OCI-LY3 (cell line): ENCODE measurements around the gene RHBG.
A peak's percentile ranks its signal among the peaks of the same experiment; 100 is the strongest.

Source experiments
- H2AFZ ChIP-seq: fragments of 200-600, 300-600 bp; shearing (Covaris generic); 2 replicates; pipeline ENCODE4 v1.6.0; 2014; ENCODE audit warnings: antibody characterized with exemption, low read depth, low read length
- H3K27ac ChIP-seq: fragments of 200-600, 300-600 bp; sonication (generic); 2 replicates; pipeline ENCODE4 v1.5.1; 2014; ENCODE audit warnings: mild to moderate bottlenecking, low read length, moderate library complexity, mixed read lengths
- H3K27me3 ChIP-seq: fragments of 200-600, 300-600 bp; sonication (generic); 2 replicates; pipeline ENCODE4 v1.6.1; 2014; ENCODE audit warnings: low read depth, low read length, mixed read lengths
- H3K36me3 ChIP-seq: fragments of 200-600, 300-600 bp; sonication (generic); replicated peaks from 2 replicates; pipeline ENCODE3; 2014; ENCODE audit warnings: low read depth, low read length, mixed read lengths
- H3K4me1 ChIP-seq: fragments of 300-600, 200-600 bp; sonication (generic); 2 replicates; pipeline ENCODE4 v1.6.1; 2014; ENCODE audit warnings: low read length, mixed read lengths
- H3K4me2 ChIP-seq: fragments of 200-600, 300-600 bp; sonication (generic); 2 replicates; pipeline ENCODE4 v1.6.1; 2014; ENCODE audit warnings: low read length, mixed read lengths
- H3K4me3 ChIP-seq: fragments of 300-600, 200-600 bp; sonication (generic); 2 replicates; pipeline ENCODE4 v1.5.1; 2014; ENCODE audit warnings: antibody characterized with exemption, mild to moderate bottlenecking, low read length, moderate library complexity
- H3K79me2 ChIP-seq: fragments of 300-600, 200-600 bp; shearing (Covaris generic); 2 replicates; pipeline ENCODE4 v1.6.1; 2014; ENCODE audit warnings: mild to moderate bottlenecking, low read length, mixed read lengths
- H3K9ac ChIP-seq: fragments of 300-600, 200-600 bp; shearing (Covaris generic); 2 replicates; pipeline ENCODE4 v1.6.0; 2014; ENCODE audit warnings: mild to moderate bottlenecking, low read length, moderate library complexity
- H3K9me3 ChIP-seq: fragments of 200-600, 300-600 bp; shearing (Covaris generic); 2 replicates; pipeline ENCODE4 v1.6.1; 2014; ENCODE audit warnings: low read length, mixed read lengths; ENCODE audit not compliant: insufficient read depth
- H4K20me1 ChIP-seq: fragments of 200-600, 300-600 bp; sonication (generic); 2 replicates; pipeline ENCODE4 v1.6.1; 2016; ENCODE audit warnings: low read length, mixed read lengths; ENCODE audit not compliant: insufficient read depth
- EZH2phosphoT487 ChIP-seq: fragments of 200-600 bp; shearing (Covaris generic); IDR thresholded peaks from 2 replicates; pipeline ENCODE4 v1.6.1; 2018; ENCODE audit warnings: antibody characterized with exemption, mixed run types, low read depth
- TF ChIP-seq, protein P1 (sequence below): fragments of 200-600, 300-600 bp; sonication (generic); IDR thresholded peaks from 2 replicates; pipeline ENCODE4 v1.5.1; 2014; ENCODE audit warnings: antibody characterized with exemption, low read length, low read depth

The RHBG gene

DNA sequence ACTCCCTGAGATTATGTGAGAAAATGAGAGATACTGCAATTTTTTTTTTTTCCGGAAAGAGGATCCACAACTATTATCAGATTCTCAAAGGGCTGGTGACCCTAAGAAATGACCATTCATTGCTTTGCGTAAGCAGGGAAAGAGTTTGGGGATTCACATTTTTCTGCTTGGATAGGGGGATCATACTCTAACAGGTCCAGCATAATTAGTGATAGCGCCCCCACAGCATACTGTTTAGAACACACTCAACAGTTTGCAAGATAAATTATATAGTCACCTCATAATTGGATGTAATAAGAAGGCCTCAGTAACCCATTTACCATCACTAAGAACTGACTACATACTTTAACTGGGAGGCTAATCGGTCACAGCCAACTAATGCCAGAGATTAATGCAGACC is 32.8 kb upstream of the RHBG start:
- Histone ChIP-seq H3K9me3 (no peaks in the 10 kb centered on the region), H3K4me2 (peak overlapping the region; percentile 70), H3K4me1 (peaks cover 13% of the 10 kb centered on the region), H3K9ac (no peak overlapping the region), H3K79me2 (peaks cover 64% of the 10 kb centered on the region), H3K27me3 (no peaks in the 10 kb centered on the region), H3K27ac (no peak overlapping the region), H4K20me1 (peaks cover 19% of the 10 kb centered on the region; the same call in 1 of the 2 replicates), H3K4me3 (peak overlapping the region; percentile 84; the same call in 1 of the 2 replicates), H2AFZ (no peak overlapping the region), H3K36me3 (peaks cover 44% of the 10 kb centered on the region)
- TF ChIP-seq EZH2phosphoT487 = no peak
- TF ChIP-seq, protein P1, sequence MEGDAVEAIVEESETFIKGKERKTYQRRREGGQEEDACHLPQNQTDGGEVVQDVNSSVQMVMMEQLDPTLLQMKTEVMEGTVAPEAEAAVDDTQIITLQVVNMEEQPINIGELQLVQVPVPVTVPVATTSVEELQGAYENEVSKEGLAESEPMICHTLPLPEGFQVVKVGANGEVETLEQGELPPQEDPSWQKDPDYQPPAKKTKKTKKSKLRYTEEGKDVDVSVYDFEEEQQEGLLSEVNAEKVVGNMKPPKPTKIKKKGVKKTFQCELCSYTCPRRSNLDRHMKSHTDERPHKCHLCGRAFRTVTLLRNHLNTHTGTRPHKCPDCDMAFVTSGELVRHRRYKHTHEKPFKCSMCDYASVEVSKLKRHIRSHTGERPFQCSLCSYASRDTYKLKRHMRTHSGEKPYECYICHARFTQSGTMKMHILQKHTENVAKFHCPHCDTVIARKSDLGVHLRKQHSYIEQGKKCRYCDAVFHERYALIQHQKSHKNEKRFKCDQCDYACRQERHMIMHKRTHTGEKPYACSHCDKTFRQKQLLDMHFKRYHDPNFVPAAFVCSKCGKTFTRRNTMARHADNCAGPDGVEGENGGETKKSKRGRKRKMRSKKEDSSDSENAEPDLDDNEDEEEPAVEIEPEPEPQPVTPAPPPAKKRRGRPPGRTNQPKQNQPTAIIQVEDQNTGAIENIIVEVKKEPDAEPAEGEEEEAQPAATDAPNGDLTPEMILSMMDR = peak; percentile 34

DNA sequence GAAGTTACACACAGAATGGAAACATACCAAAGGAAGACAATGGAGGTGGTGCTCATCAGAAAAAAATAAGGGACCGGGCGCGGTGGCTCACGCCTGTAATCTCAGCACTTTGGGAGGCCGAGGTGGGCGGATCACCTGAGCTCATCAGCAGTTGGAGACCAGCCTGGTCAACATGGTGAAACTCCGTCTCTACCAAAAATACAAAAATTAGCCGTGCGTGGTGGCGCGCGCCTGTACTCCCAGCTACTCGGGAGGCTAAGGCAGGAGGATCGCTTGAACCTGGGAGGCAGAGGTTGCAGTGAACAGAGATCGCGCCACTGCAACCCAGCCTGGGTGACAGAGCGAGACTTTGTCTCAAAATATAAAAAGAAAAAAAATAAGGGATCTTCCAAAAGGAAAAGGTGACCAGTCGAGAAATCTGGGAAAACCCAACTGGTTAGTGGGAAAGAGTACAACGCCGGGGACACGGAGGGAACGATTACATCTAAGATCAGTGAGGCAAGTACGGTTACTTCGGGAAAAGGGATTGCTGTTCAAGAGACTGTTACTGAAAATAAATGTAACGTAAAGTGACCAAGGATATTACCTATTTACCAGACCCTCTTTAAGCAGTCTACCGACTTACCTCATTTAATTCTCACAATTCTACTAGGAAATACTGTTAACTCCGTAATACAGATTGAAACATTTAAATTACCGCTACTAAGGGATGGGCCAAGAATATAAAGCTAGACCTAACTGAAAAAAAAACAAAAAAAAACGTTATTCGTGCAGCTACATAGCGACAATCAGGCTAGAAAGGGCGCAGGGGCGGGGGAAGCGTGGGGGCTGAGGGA is 31.7 kb upstream of the RHBG start:
- Histone ChIP-seq H2AFZ (no peak overlapping the region), H3K4me3 (peak overlapping the region; percentile 84), H4K20me1 (peaks cover 19% of the 10 kb centered on the region; the same call in 1 of the 2 replicates), H3K9me3 (no peaks in the 10 kb centered on the region), H3K9ac (peak overlapping the region; percentile 81), H3K36me3 (peaks cover 41% of the 10 kb centered on the region), H3K4me2 (peak overlapping the region; percentile 70), H3K27ac (peak overlapping the region; percentile 56), H3K27me3 (no peaks in the 10 kb centered on the region), H3K4me1 (peaks cover 13% of the 10 kb centered on the region), H3K79me2 (peaks cover 59% of the 10 kb centered on the region)
- TF ChIP-seq, protein P1 = no peak

DNA sequence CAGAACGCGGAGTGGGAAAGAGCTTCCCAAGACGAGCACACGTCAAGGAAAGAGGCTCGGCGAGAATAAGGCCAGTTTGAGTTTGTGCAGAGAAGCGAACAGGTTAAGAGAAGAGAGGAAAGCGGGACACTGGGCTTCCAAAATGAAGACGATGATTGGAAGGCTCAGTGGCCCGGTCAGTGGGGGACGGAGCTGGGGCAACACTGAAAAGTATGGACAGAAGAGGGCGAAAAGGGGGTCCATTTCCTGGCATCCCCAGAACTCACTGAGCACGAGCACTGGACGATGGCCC is 31.2 kb upstream of the RHBG start:
- H3K27me3 ChIP-seq = no peaks in the 10 kb centered on the region
- H3K4me2 ChIP-seq = peak overlapping the region; percentile 70
- H2AFZ ChIP-seq = no peak overlapping the region
- peak overlapping the region; percentile 84 for H3K4me3 ChIP-seq
- H3K9ac ChIP-seq = peak overlapping the region; percentile 81
- peaks cover 19% of the 10 kb centered on the region; the same call in 1 of the 2 replicates for H4K20me1 ChIP-seq
- H3K27ac ChIP-seq = peak overlapping the region; percentile 56
- TF ChIP-seq EZH2phosphoT487 = no peak
- TF ChIP-seq, protein P1 = no peak
- no peaks in the 10 kb centered on the region for H3K9me3 ChIP-seq
- peaks cover 54% of the 10 kb centered on the region for H3K79me2 ChIP-seq
- H3K36me3 ChIP-seq = peaks cover 35% of the 10 kb centered on the region
- H3K4me1 ChIP-seq = peaks cover 13% of the 10 kb centered on the region

DNA sequence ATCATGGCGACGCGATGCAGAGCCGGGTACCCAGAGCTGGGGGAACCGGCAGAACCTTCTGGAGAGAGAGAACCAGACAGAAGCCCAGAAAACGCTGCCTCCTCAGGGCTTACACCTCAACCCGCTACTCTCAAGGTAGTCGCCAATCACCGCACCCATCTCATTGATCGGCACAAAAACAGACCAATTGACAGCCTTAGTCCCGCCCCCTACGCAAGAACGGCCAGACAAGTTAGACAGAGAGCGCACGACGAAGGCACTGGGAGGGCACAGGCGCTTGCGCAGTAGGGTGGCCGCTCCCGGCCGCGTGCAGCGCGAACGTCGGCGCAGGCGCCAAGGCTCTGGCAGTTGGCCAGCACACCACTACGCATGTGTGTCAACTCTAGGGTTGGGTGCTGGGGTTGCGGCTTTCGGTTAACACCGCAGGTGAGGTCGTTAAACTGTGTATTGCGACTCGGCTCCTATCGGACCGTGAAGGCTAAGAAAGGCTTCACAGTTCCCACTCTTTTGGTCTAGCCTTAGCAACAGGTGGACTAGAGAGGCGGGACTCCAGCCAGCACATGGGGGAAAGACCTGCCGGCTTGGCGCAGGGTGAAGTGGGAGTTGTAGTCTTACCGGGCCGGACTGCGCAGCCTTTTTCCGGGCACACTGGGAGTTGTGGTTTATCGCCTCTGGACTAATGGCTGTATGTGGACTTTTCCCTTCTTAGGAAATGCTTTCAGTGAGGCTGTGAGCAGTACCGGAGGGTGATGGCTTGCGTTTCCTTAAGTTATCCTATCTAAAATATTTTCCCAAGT is 30.6 kb upstream of the RHBG start, which contains the start of the genes CCT3 and TSACC:
Gene CCT3 (minus strand): TSS at position 113 of the 797 bp plus-strand sequence. CDS start 108 bp downstream, at position 5.
Gene TSACC (plus strand): TSS at position 347 of the 797 bp plus-strand sequence. CDS start 1,232 bp downstream, outside the sequence.
- no peaks in the 10 kb centered on the region for H3K9me3 ChIP-seq
- peaks cover 13% of the 10 kb centered on the region for H3K4me1 ChIP-seq
- TF ChIP-seq EZH2phosphoT487 = no peak
- TF ChIP-seq, protein P1 = no peak
- no peaks in the 10 kb centered on the region for H3K27me3 ChIP-seq
- H2AFZ ChIP-seq = peak within 1 kb of the TSS; percentile 65
- peak within 1 kb of the TSS; percentile 70 for H3K4me2 ChIP-seq
- peaks cover 50% of the 10 kb centered on the region for H3K79me2 ChIP-seq
- H3K4me3 ChIP-seq = peak within 1 kb of the TSS; percentile 84
- peak within 1 kb of the TSS; percentile 81 for H3K27ac ChIP-seq
- peaks cover 32% of the 10 kb centered on the region for H3K36me3 ChIP-seq
- H4K20me1 ChIP-seq = peaks cover 19% of the 10 kb centered on the region; the same call in 1 of the 2 replicates
- H3K9ac ChIP-seq = peak within 1 kb of the TSS; percentile 81
